Vagina (tissue), 2 donors: Measurements from ENCODE around the gene IL11.

Experiments
- CTCF ChIP-seq, 3 experiments: fragments of 450-650 bp in 2 of 3; fragments of 200-600 bp in 1 of 3; sonication (generic) in 1 of 3; IDR thresholded peaks; one replicate each; pipeline ENCODE4 v1.5.1; 2017 to 2019; ENCODE audit warnings: antibody characterized with exemption in 3 of 3, mild to moderate bottlenecking in 2 of 3, moderate library complexity in 2 of 3
- POLR2A ChIP-seq, 2 donors: fragments of 450-650 bp; IDR thresholded peaks; one replicate each; pipeline ENCODE4 v1.6.1; 2017; ENCODE audit warnings: antibody characterized with exemption in 2 of 2, mild to moderate bottlenecking in 2 of 2, moderate library complexity in 2 of 2

GRCh38 chr19:55365245-55365644 lies 5.0 kb downstream of the IL11 start:
- TF ChIP-seq CTCF (IDR thresholded peaks at IDR 0.05) (no peak), POLR2A (IDR thresholded peaks at IDR 0.05) (no peak)
